ENCODE results near the gene SORBS2.

GRCh38 chr4:185682236-185682635, 129.8 kb downstream of the SORBS2 start:
- no peak for TF ChIP-seq CTCF (conservative IDR thresholded peaks at IDR 0.05; ENCODE audit: low read depth, low read length)
- TF ChIP-seq RCOR1 (IDR thresholded peaks at IDR 0.05; ENCODE audit: insufficient replicate concordance, low read length): no peak
- TF ChIP-seq RAD21 (IDR thresholded peaks at IDR 0.05; ENCODE audit: low read length): no peak
- no peak for TF ChIP-seq CEBPB (IDR thresholded peaks at IDR 0.05; ENCODE audit: low read depth, low read length)
- TF ChIP-seq FOS (IDR thresholded peaks at IDR 0.05; ENCODE audit: low read depth, low read length): no peak
- no peak for TF ChIP-seq SMC3 (IDR thresholded peaks at IDR 0.05; ENCODE audit: low read depth, low read length)
- TF ChIP-seq POLR2A (IDR thresholded peaks at IDR 0.05; ENCODE audit: low read depth, low read length): no peak
- TF ChIP-seq NFE2L2 (IDR thresholded peaks at IDR 0.05; ENCODE audit: low read depth, low read length): no peak
- TF ChIP-seq RFX5 (IDR thresholded peaks at IDR 0.05; ENCODE audit: low read depth, low read length): no peak
- no peak for TF ChIP-seq BHLHE40 (IDR thresholded peaks at IDR 0.05; ENCODE audit: low read depth, low read length)

All from IMR-90 (cell line).